Stimulated activated CD8-positive, alpha-beta memory T cell treated with anti-CD3 and anti-CD28 coated beads, Interleukin-15, amount 100 ng/mL, for 24 hours (primary cell): ENCODE measurements around the gene ADCY2.

Source experiments
- DNase-seq: peaks from one replicate; pipeline ENCODE4 v3.0.0-alpha.2; 2020; ENCODE audit warnings: low read depth

ADCY2 gene

DNA sequence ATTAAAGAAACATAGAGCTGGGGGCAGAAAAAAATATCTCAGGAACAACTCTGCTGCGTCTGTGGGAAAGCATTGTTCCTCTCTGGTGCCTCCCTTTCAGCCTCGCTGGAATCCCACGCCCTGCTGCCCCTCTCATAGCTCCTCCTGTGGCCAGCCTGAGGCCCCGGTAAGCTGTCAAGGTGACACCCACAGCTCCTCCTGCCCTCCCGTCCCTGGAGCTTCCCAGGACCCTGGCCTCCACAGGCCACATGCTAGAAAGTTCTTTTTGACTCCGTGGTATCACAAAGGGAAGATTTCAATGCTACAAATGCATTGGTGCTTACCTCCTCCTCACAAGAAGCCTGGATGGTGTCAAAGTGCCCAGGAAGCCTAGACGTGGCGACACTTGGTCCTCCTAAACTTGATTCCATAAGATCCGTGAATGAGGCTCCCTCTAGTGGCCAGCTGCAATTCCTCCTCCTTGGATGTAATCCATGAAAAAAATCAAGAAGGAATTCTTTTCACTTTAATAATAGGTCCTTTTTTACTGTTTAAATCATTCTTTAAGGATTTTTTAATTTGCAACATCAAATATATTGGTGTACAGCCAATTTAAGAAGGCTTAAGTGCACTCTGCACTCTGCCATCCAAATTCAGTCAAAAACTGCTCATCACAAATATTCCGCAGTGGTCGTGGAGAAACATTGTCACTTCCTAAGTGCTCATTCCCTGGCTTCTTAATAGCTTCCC, 350.1 kb downstream of the ADCY2 start:
- peak; percentile 8 for DNase-seq

DNA sequence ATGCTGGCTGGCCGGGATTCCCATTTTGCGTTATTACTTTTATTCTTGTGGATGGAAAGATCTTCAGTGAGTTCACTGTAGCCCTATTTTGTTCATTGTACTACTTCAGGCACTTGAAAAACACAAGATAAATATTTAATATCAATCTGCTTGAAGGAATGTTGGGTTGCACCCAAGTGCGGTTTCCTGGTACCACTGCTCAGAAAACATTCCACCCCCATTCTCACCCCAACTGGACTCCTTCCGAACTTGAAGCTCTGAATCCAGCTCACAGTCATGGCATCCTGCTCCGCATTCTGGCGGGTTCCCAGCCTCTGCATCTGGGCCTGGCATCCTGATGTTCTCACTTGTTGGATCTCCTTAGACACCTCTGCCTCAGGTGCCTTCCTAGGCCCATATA, 351.8 kb downstream of the ADCY2 start:
- DNase-seq, result no peak

DNA sequence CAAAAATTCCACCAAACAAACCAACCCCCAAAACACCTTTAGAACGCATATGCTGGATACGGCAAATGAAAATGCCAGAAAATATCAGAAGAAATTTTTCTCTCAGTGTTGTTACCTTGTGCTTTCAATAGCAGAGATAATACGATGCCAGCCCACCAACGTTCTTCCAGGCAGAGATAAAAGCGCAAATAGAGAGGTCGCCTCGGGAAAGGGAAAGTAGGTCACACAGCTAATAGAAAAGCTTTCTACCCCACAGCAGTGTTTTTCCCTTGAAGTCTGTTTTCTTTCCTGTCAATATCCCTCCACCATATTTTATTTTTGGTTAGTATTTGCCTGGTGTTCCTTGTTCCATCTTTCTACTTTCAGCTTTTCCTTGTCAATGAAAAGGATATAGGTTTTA, 353.7 kb downstream of the ADCY2 start:
- DNase-seq, result no peak

DNA sequence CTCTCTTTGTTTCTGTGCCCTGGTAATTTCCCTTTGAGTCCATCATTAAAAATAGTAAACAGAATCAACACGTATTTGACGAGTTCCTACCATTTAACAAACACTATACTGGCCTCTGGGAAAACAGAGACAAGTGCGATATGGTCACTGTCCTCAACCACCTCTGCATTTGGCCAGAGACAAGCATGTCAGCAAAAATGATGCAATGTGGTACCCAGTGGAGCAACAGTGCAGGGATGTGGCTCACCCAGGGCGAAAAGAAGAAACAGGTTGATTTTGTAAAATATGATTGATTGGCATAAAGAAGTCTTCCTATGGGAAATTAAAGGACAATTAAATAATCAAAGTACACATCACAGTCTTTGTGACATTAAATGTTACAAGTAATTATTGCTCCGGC, 355.9 kb downstream of the ADCY2 start:
- DNase-seq, result no peak

DNA sequence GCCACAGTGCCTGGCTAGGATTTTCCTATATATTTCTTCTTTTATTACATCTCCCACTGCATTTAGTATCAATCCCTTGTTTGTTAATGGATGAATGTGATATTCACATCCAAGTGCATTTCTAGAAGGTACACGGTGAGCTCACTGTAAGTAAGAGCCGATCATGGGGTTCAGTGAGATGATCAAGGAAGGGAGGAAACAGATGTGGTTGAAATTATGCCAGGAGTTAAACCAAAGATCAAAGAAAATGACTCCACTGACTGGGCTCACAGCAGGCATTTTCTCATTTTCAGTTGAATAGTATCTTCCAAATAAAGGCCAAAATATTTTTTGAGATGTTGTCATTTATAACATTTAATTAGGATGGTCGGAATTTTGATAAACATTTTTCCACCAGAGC, 357.2 kb downstream of the ADCY2 start:
- DNase-seq, result no peak

- DNase-seq, result no peak
These were observed 357.7 kb downstream of the ADCY2 start for GRCh38 chr5:7753596-7753995.

DNA sequence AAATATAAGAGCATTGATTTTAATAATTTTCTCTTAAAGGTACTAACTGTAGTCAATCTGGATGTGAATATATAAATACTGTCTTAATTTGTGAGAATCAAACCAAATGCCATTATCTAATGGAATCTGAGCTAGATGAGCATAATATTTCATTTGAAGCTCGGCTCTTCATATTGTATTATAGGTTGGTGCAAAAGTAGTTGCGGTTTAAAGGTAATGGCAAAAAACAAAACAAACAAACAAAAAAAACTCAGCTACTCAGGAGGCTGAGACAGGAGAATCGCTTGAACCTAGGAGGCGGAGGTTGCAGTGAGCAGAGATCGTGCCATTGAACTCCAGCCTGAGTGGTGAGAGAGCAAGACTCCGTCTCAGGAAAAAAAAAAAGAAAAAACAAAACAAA, 358.6 kb downstream of the ADCY2 start:
- no peak for DNase-seq

DNA sequence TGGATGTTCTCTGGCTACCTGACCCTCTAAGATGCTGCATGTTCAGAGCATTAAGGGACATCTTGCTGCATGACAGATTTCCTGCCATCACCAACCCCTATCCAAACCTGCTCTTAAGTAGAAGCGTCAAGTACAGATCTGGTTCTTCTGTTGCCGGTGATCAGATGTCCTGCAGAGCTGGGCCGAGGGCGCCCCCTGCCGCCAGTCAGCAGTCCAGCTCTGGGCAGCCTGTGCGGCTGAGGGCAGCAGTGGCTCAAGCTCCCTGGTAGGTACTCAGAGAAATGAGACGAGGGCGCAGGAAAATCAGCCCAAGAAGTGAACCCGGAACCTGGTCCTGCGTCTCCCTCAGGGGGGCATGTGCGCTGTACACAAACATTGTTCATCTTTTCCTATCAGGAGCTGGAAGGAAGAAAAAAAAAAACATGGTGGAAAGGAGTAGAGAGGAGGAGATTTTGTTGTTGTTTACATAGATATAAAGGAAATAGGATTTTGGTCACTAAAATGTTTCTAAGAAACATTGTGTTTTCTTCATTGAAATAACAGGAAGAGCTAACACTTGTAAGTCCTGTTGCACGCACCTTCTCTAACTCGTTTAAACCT, 359.2 kb downstream of the ADCY2 start:
- DNase-seq, result no peak

- no peak for DNase-seq
These were observed 360.0 kb downstream of the ADCY2 start for GRCh38 chr5:7755958-7756357.

DNA sequence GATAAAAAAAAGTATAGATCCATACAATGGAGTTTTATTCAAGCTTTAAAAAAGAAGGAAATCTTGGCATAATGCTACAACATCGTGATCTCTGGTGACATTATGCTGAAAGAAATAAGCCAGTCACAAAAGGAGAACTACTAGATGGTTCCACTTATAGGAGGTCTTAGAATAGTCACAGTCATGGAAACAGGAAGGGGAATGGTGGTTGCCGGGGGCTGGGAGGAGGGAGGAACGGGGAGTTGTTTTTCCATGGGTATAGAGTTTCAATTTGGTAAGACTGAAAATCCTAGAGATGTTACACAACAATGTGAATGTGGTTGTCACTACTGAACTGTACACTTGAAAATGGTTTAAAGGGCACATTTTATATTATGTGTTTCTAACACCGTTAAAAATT, 360.5 kb downstream of the ADCY2 start:
- DNase-seq, result no peak

DNA sequence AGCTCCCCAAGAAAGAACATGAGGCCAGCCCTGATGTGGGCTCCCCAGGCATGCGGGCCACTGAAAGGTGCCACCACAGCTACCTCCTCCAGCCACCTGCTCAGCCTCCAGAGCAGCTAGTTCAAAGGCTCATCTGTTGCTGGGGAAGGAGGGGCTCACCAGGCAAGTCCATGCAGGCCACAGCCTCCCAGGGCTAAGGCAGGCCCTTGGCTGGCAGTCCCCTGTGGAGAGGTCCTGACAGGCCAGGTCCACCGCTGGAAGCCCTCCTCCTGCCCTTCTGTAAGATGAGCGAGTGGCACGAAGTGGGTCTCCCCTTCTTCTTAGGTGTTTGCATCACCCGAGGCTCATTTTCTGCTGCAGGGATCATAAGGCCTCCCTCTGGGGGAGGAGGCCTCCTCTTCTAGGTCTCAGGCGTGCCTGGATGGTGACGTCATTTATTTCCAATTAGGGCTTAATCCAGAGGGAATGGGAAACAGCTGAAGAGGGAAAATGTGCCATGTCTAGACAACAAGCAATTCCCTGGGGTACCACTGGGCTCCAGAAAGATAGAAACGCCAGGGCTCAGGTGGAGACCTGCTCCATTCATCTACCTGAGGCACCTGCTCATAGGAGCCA, 363.4 kb downstream of the ADCY2 start:
- DNase-seq, result no peak

DNA sequence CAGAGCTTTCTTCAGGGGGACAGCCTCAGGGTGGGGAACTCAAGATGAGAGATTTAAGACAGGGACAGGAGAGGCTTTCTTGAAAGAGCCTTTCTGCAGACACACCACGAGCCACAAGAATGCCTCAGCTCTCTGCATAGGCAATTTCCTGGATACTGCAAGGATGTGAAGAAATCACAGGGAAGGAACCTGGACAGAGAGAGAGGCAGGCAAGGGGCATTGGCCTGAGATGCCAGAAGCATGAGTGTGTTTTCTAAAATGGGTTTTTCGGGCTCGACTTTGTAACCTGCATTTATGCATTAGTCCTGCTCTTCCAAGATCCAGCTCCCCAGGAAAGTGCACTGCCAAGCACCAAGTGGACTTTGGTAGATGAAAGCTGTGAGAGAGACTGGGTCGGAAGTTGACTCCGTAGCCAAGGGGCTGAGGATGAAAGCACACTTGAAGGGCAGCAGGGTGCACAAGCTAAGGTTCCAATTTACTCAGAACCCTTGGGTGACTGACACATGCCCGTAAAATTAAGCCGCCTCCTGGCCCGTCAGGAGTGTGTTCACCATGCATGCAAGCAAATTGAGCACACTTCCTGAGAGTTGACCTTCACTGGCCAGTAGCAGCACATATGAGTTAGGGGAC, 364.1 kb downstream of the ADCY2 start:
- DNase-seq, result no peak

- DNase-seq, result no peak
These were observed 366.3 kb downstream of the ADCY2 start for GRCh38 chr5:7762267-7762666.

- no peak for DNase-seq
These were observed 367.7 kb downstream of the ADCY2 start for GRCh38 chr5:7763621-7764072.

DNA sequence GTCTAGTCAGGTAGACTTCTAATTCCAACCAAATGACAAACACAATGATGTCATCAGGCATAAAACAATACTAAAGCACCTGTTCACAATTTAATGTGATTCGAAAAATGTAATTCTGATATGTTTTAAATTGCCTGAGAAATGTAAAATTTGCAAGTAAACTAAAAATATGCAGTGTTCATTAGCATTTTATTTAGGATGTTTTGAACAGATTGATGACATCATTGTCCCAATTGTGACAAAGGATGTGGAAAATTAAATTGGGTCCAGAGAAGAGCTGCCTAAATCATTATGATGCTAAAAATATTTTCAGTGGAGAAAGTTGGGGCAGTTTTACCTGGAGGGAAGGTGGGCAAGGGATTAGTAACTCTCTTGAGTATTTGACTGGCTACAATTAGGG, 368.5 kb downstream of the ADCY2 start:
- no peak for DNase-seq

GRCh38 chr5:7770436-7770835, 374.5 kb downstream of the ADCY2 start:
- DNase-seq, result no peak

GRCh38 chr5:7772141-7772540, 376.2 kb downstream of the ADCY2 start:
- no peak for DNase-seq

DNA sequence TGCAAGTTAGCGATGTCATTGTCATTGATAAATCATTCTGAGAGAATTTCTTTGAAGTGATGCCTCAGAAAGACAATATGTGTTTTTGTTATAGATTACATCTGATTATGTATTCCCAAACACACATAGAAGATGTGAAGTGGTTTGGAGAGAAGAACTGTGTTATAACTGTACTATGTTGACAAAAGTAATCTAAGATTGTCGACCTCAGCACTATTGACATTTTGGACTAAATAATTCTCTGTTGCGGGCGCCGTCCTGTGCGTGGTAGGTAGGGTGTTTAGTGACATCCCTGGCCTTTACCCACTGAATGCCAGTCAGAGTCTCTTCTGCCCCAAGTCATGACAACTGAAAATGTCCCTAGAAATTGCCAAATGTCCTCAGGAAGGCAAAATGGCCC, 377.2 kb downstream of the ADCY2 start:
- no peak for DNase-seq

DNA sequence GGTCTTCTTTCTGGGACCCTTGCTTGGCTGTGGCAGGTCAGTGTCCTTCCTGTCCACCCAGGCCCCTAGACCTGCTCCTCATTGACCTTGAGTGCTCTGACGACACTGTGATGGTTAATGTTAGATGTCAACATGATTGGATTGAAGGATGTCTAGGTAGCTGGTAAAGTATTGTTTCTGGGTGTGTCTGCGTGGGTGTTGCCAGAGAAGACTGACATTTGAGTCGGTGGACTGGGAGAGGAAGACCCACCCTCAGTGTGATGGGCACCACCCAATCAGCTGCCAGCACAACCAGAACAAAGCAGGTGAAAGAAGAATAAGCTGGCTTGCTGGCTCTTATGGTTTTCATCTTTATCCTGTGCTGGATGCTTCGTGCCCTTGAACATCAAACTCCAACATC, 380.5 kb downstream of the ADCY2 start:
- DNase-seq, result no peak

GRCh38 chr5:7779019-7780005, 383.4 kb downstream of the ADCY2 start:
- no peak for DNase-seq

DNA sequence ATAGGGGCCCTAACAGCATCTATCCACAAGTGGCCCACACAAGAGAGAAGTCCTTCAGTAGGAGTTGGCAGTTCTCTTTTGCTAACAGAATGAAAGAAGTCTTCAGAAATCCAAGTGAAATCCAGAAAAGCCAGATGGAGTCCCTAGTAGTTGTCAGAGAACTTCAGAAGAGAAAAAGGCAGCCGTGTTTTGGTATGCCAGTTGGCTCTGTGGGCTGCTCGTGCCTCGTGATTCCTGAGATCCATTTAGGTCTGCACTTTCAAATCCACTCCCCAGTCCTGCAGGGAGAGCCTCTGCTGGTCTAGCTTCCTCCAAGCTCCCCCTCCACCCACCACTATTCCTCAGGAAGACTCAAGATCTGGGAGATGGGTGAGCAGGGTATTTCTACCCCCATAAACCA, 386.0 kb downstream of the ADCY2 start:
- no peak for DNase-seq
